Psoas muscle (tissue), 8 donors: ENCODE data around the gene CDKAL1. TPM values are rescaled to one million over a fixed set of nuclear protein-coding genes. Genes with fewer than 3 reads are reported as not detected.

ENCODE experiments used
- ATAC-seq, 4 donors: fragments of 200-7000 bp; cut with Tn5 transposase; one replicate each; pipeline ENCODE4 v1.9.1; 2020; ENCODE audit warnings: moderate library complexity in 3 of 4, mild to moderate bottlenecking in 2 of 4
- DNase-seq, 2 donors: peaks; one replicate each; pipeline ENCODE4 v3.0.0-alpha.2; 2020
- H3K27ac ChIP-seq: fragments of 200-600 bp; one replicate; pipeline ENCODE4 v1.8.0; 2022
- H3K27me3 ChIP-seq, 3 donors: fragments of 200-600 bp in 1 of 3; one replicate each; pipeline versions ENCODE4 v1.6.1 to v1.8.0; 2013 to 2022; ENCODE audit warnings: low read length in 2 of 3, mild to moderate bottlenecking in 2 of 3, moderate library complexity in 1 of 3; ENCODE audit not compliant: insufficient read depth in 3 of 3
- H3K36me3 ChIP-seq, 2 donors: fragments of 200-600 bp in 1 of 2; one replicate each; pipeline versions ENCODE4 v1.6.1 to v1.8.0; 2013 to 2022; ENCODE audit warnings: low read depth in 1 of 2, mild to moderate bottlenecking in 1 of 2, moderate library complexity in 1 of 2; ENCODE audit not compliant: insufficient read depth in 1 of 2
- H3K4me1 ChIP-seq: fragments of 200-600 bp; one replicate; pipeline ENCODE4 v1.8.0; 2022
- H3K4me3 ChIP-seq: fragments of 200-600 bp; one replicate; pipeline ENCODE4 v1.8.0; 2022; ENCODE audit warnings: mild to moderate bottlenecking
- H3K9me3 ChIP-seq: fragments of 200-600 bp; one replicate; pipeline ENCODE4 v1.8.0; 2022
- CTCF ChIP-seq: fragments of 200-600 bp; IDR thresholded peaks from one replicate; pipeline ENCODE4 v1.8.0; 2022; ENCODE audit warnings: antibody characterized with exemption
- WGBS, 3 donors: extraction: QIAGEN DNeasy Blood & Tissue Kit; methylation state at CpG; one replicate each; pipeline versions ENCODE4 v1.1.6 to v1.1.7; 2013; 5-methylcytosine and 5-hydroxymethylcytosine counted together
- intact Hi-C, 2 donors: fragments of 100-400 bp; cut with DNase I; formaldehyde crosslinking; loops; one replicate each; pipeline versions ENCODE4 v1.11.0 to v1.14.2; 2022
- polyA plus RNA-seq, 3 donors: library from polyadenylated mRNA; stranded (reverse); fragments of 200-250 nt; gene quantifications; one replicate each; pipeline ENCODE4 v1.2.3, GENCODE V29; 2013
- total RNA-seq, 4 donors: library from RNA; stranded (reverse); fragmentation: NEBNext Ultra II Directional in 2 of 4; extraction: Animal tissue kit (Norgen Biotek cat#: 25700) in 2 of 4; gene quantifications; one replicate each; pipeline versions ENCODE4 v1.2.1 to v1.2.4, GENCODE V29; 2021 to 2023
- donor health status: healthy with polysubstance abuse.
- donor health status: DM: no; HTN: no; CAD: no; lungs with moderate emphysema.
- donor health status: Bipolar disorder and iron deficiency.
- donor health status: healthy.
- donor health status: DM: yes; HTN: yes; CAD: no.
- donor health status: DM: no; HTN: no; CAD: no.
- donor health status: DM: no; HTN: no; CAD: no.
- donor health status: DM: yes; HTN: yes; CAD: no.

The CDKAL1 gene
- total and polyA plus RNA-seq, 7 donors = 4.5 to 16.1 (median 12.9) TPM

DNA sequence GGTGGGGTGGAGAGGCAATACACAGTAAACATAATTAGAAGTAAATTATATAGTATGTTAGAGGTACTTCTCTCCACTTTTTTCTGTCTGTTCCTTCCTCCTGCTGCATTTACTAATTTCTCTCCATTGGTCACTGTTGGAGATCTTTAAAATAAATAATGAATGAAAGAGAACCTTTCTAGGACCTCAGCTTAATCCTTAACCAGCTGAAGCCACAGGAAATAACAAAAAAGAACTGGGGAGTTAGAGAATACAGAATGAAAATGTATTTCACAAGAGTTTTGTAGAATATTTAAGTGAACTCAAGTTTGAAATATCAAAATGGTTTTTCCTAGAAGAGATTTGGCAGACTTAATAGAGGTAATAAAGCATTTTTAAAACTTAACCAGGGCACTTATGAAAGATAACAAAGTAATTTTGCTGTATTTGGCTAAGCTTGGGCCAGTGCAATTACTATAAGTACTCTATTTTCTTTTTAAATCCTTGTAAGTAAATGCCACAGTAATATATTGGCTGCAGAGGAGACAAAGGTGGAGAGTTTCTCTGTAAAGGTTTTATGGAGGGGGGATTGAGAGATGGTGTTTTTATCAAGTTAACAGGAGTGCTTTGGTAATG is 405.0 kb downstream of the CDKAL1 start:
- no peaks in the 10 kb centered on the region for H3K36me3 ChIP-seq
- H3K4me1 ChIP-seq = no peaks in the 10 kb centered on the region
- no peak for TF ChIP-seq CTCF
- DNase-seq (no peak), ATAC-seq (no peak)
- H3K27me3 ChIP-seq = no peaks in the 10 kb centered on the region
- intact Hi-C loops = no loop called here
- H3K9me3 ChIP-seq = no peaks in the 10 kb centered on the region
- H3K27ac ChIP-seq = no peak overlapping the region
- no peak overlapping the region for H3K4me3 ChIP-seq

- WGBS, 3 donors = 72 to 99% (median 95%) methylated on average over 2 of the region's 2 CpGs
- Histone ChIP-seq H3K36me3 (no peaks in the 10 kb centered on the region), H3K27ac (no peak overlapping the region), H3K27me3 (no peaks in the 10 kb centered on the region), H3K9me3 (no peaks in the 10 kb centered on the region), H3K4me1 (no peaks in the 10 kb centered on the region), H3K4me3 (no peak overlapping the region)
- DNase-seq = no peak
- no peak for TF ChIP-seq CTCF
- intact Hi-C loops = no loop called here
- no peak for ATAC-seq
Measured at GRCh38 chr6:20943040-20943627, 408.9 kb downstream of the CDKAL1 start.

DNA sequence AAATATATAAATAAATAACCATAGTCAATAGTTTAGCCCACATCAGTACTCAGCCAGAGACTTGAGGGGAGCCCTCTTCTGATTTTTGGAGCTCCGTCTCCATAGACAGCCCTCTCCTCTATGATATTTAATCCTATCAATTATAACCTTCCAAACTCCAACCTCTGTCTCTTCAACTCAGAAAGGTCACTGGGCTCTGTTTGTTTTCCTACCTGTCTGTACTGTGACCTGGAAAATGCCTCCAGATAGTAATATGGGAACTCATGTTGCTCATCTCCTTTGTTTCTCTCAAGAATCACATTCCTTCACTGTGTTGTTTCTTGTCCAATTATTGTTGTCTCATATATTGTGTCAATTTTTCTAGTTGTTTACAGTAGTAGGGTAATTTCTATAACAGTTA is 409.7 kb downstream of the CDKAL1 start:
- H3K27ac ChIP-seq = no peak overlapping the region
- TF ChIP-seq CTCF = no peak
- H3K9me3 ChIP-seq = no peaks in the 10 kb centered on the region
- DNase-seq (no peak), ATAC-seq (no peak)
- H3K36me3 ChIP-seq = no peaks in the 10 kb centered on the region
- intact Hi-C loops = no loop called here
- H3K4me3 ChIP-seq = no peak overlapping the region
- no peaks in the 10 kb centered on the region for H3K27me3 ChIP-seq
- 100% methylated on average over 1 of the region's 1 CpG for WGBS, 3 donors
- no peaks in the 10 kb centered on the region for H3K4me1 ChIP-seq

DNA sequence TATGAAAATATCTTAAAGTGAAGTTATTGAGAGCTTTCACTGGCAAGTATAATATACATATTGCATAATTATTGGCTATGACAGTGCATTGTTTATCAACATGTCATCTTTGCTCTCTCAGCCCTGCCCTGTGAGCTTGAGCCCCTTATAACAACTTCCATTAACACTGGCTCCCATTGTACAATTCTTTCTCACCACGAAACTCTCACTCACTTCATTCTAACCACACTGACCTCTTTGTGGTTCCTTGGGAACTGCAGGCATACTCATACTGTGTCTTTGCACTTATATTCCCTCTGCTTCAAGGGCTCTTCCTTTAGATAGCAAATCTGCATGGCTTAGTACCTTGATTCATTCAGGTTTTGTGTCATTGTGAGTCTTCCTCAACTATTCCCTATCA is 411.8 kb downstream of the CDKAL1 start:
- no peak overlapping the region for H3K27ac ChIP-seq
- 69 to 83% (median 82%) methylated on average over 1 of the region's 1 CpG for WGBS, 3 donors
- no peaks in the 10 kb centered on the region for H3K36me3 ChIP-seq
- intact Hi-C loops = no loop called here
- no peaks in the 10 kb centered on the region for H3K27me3 ChIP-seq
- DNase-seq (no peak), ATAC-seq (no peak)
- no peak overlapping the region for H3K4me3 ChIP-seq
- H3K9me3 ChIP-seq = no peaks in the 10 kb centered on the region
- H3K4me1 ChIP-seq = no peaks in the 10 kb centered on the region
- TF ChIP-seq CTCF = no peak

GRCh38 chr6:20946890-20947289 is 412.6 kb downstream of the CDKAL1 start:
- H3K4me1 ChIP-seq = no peaks in the 10 kb centered on the region
- H3K36me3 ChIP-seq = no peaks in the 10 kb centered on the region
- intact Hi-C loops = no loop called here
- 94 to 100% (median 98%) methylated on average over 2 of the region's 2 CpGs for WGBS, 3 donors
- no peak for TF ChIP-seq CTCF
- H3K27me3 ChIP-seq = no peaks in the 10 kb centered on the region
- no peak for ATAC-seq
- no peak overlapping the region for H3K27ac ChIP-seq
- H3K4me3 ChIP-seq = no peak overlapping the region
- DNase-seq = no peak
- H3K9me3 ChIP-seq = no peaks in the 10 kb centered on the region
